HG03159 (cell line): Measurements from ENCODE around the gene PPFIBP1.
"Not testable (repeated sequence)": the region's sequence is repeated elsewhere in the genome, so short reads cannot be mapped to it uniquely, and the experiment has no call there.

Experiments used
- ATAC-seq: cut with Tn5 transposase; IDR thresholded peaks from one replicate; pipeline ENCODE4 v1.9.1; 2021; ENCODE audit warnings: mild to moderate bottlenecking, moderate library complexity; ENCODE audit not compliant: unreplicated experiment

The PPFIBP1 gene

GRCh38 chr12:27622436-27623195 lies 98.6 kb downstream of the PPFIBP1 start:
- ATAC-seq: no peak

- ATAC-seq: no peak
These were observed 99.6 kb downstream of the PPFIBP1 start for GRCh38 chr12:27623645-27624044.

- no peak for ATAC-seq
These were observed 100.6 kb downstream of the PPFIBP1 start for GRCh38 chr12:27624586-27624985.

GRCh38 chr12:27627123-27627852 lies 103.3 kb downstream of the PPFIBP1 start:
- peak; percentile 62 for ATAC-seq

- not testable (repeated sequence) for ATAC-seq
These were observed 104.0 kb downstream of the PPFIBP1 start for GRCh38 chr12:27627853-27628469.

GRCh38 chr12:27630219-27630618 lies 106.2 kb downstream of the PPFIBP1 start:
- ATAC-seq: not testable (repeated sequence)

- no peak for ATAC-seq
These were observed 107.4 kb downstream of the PPFIBP1 start for GRCh38 chr12:27631365-27631764.

GRCh38 chr12:27631813-27632491 lies 107.9 kb downstream of the PPFIBP1 start:
- no peak for ATAC-seq

- ATAC-seq: no peak
These were observed 111.5 kb downstream of the PPFIBP1 start for GRCh38 chr12:27635349-27635972.

GRCh38 chr12:27636569-27636968 lies 112.6 kb downstream of the PPFIBP1 start:
- ATAC-seq: not testable (repeated sequence)

GRCh38 chr12:27637524-27637923 lies 113.5 kb downstream of the PPFIBP1 start:
- ATAC-seq: no peak

GRCh38 chr12:27639265-27639664 lies 115.3 kb downstream of the PPFIBP1 start:
- no peak for ATAC-seq

- ATAC-seq: not testable (repeated sequence)
These were observed 116.7 kb downstream of the PPFIBP1 start for GRCh38 chr12:27640566-27641200.

GRCh38 chr12:27642361-27642760 lies 118.4 kb downstream of the PPFIBP1 start:
- not testable (repeated sequence) for ATAC-seq

GRCh38 chr12:27642892-27643291 lies 118.9 kb downstream of the PPFIBP1 start:
- not testable (repeated sequence) for ATAC-seq

- no peak for ATAC-seq
These were observed 120.3 kb downstream of the PPFIBP1 start for GRCh38 chr12:27644158-27644845.

GRCh38 chr12:27645671-27646070 lies 121.7 kb downstream of the PPFIBP1 start:
- no peak for ATAC-seq

GRCh38 chr12:27646149-27646548 lies 122.1 kb downstream of the PPFIBP1 start:
- no peak for ATAC-seq

- ATAC-seq: no peak
These were observed 126.0 kb downstream of the PPFIBP1 start for GRCh38 chr12:27650011-27650410.

GRCh38 chr12:27651201-27651600 lies 127.2 kb downstream of the PPFIBP1 start:
- ATAC-seq: no peak
